Measurements from ENCODE around the gene PRSS48.
"Not testable (repeated sequence)": the region's sequence is repeated elsewhere in the genome, so short reads cannot be mapped to it uniquely, and the experiment has no call there.

Gene PRSS48

GRCh38 chr4:151321586-151321985, 44.6 kb downstream of the PRSS48 start:
- DNase-seq: no peak

- DNase-seq: not testable (repeated sequence)
Observed at GRCh38 chr4:151322161-151322560, 45.2 kb downstream of the PRSS48 start.

GRCh38 chr4:151322570-151322969, 45.6 kb downstream of the PRSS48 start:
- DNase-seq: no peak

GRCh38 chr4:151323667-151324066, 46.7 kb downstream of the PRSS48 start:
- no peak for DNase-seq

- DNase-seq: no peak
Observed at GRCh38 chr4:151324124-151324751, 47.3 kb downstream of the PRSS48 start.

GRCh38 chr4:151324752-151325110, 47.8 kb downstream of the PRSS48 start:
- peak in 1 of 2 experiments; percentile 17 for DNase-seq

GRCh38 chr4:151325111-151325948, 48.4 kb downstream of the PRSS48 start, which contains the start of gene SH3D19:
Gene SH3D19 (minus strand): TSS chr4:151325605. CDS start chr4:151325352, 253 bp downstream.
- no peak for DNase-seq

GRCh38 chr4:151325949-151326246, 48.9 kb downstream of the PRSS48 start:
- DNase-seq: no peak

GRCh38 chr4:151329217-151330007, 52.5 kb downstream of the PRSS48 start:
- DNase-seq: no peak

- DNase-seq: no peak
Observed at GRCh38 chr4:151331276-151332042, 54.5 kb downstream of the PRSS48 start.

GRCh38 chr4:151339467-151339866, 62.5 kb downstream of the PRSS48 start:
- DNase-seq: no peak

- DNase-seq: no peak
Observed at GRCh38 chr4:151340751-151341385, 63.9 kb downstream of the PRSS48 start.
